ENCODE measurements around the gene IL23R.

- TF ChIP-seq USF2 (IDR thresholded peaks at IDR 0.05; ENCODE audit: low read length) (no peak), TBP (IDR thresholded peaks at IDR 0.05; ENCODE audit: low read depth, low read length) (no peak), CTCF (IDR thresholded peaks at IDR 0.05; ENCODE audit: control extremely low read depth in 1 of 3, insufficient read depth in 1 of 3, low read depth in 1 of 3, low read length in 3 of 3) (no peak), POLR2A (IDR thresholded peaks at IDR 0.05; ENCODE audit: control extremely low read depth in 1 of 2, low read depth in 2 of 2, low read length in 2 of 2) (no peak), TAF1 (IDR thresholded peaks at IDR 0.05; ENCODE audit: low read depth, low read length) (no peak), EP300 (IDR thresholded peaks at IDR 0.05; ENCODE audit: borderline replicate concordance in 1 of 2, low read depth in 2 of 2, low read length in 2 of 2) (no peak), BCL11A (IDR thresholded peaks at IDR 0.05; ENCODE audit: low read depth in 2 of 2, low read length in 2 of 2) (no peak), CREB1 (IDR thresholded peaks at IDR 0.05) (no peak), ATF3 (IDR thresholded peaks at IDR 0.05; ENCODE audit: insufficient read depth, low read depth, low read length) (no peak), POLR2AphosphoS5 (IDR thresholded peaks at IDR 0.05; ENCODE audit: low read depth, low read length) (no peak), EZH2 (IDR thresholded peaks at IDR 0.05; ENCODE audit: low read depth, low read length, severe bottlenecking) (no peak)
- TF ChIP-seq, protein P1, sequence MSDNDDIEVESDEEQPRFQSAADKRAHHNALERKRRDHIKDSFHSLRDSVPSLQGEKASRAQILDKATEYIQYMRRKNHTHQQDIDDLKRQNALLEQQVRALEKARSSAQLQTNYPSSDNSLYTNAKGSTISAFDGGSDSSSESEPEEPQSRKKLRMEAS (IDR thresholded peaks at IDR 0.05): no peak
Observed at GRCh38 chr1:67190410-67190809, 24.2 kb downstream of the IL23R start.

Measured in H1 (cell line).